ENCODE measurements around the gene TRPV4. TPM values are rescaled to one million over a fixed set of nuclear protein-coding genes. Genes with fewer than 3 reads are reported as not detected.
A peak's percentile ranks its signal among the peaks of the same experiment; 100 is the strongest.

The TRPV4 gene
- total RNA-seq, 1 donor from 2014 or later, result 5.3 TPM

GRCh38 chr12:109740694-109741245 lies 92.4 kb downstream of the TRPV4 start:
- no peak for DNase-seq (ENCODE audit: low read depth)

DNA sequence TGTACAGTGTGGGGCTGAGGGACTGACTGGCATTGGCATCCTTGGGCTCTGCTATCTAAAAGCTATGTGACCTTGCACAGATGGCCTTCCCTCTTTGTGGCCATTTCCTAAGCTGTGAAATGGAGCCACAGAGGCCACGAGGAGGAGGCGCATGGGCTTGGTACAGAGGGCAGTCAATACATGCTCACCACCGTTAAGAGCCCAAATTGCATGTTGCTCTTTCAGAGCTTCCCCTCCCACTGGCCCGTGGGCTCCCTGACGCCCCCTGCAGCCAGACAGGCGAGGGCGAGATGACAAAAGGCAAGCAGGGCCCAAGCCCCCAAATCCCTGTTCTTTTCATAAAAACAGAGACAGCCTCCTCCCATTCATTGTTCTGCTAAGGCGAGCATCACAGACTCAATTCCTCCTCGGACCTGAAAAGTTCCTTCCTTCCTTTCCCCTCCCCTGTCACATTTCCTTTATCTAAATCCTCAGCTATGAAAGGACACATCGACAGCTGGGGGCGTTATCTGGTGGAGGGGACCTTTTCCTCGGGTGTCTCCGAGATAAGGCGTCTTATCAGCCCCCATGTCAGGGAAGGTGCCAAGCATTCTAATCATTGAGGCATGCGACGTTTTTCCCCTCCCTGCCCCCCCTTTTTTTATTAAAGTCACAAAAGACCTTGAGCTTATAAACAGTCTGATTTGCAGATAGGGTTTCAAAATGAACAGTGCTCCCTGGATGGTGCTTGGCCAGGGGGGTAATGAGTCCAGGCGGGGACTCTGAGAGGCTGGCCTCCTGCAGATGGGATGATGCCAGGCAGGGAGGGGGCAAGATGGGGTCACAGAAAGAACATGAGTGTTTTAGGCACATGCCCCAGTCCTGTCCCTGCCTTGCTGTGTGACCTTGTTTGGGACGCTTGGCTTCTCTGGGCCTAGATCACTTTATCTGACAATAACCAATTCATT lies 93.2 kb downstream of the TRPV4 start:
- DNase-seq (ENCODE audit: low read depth), result no peak

DNA sequence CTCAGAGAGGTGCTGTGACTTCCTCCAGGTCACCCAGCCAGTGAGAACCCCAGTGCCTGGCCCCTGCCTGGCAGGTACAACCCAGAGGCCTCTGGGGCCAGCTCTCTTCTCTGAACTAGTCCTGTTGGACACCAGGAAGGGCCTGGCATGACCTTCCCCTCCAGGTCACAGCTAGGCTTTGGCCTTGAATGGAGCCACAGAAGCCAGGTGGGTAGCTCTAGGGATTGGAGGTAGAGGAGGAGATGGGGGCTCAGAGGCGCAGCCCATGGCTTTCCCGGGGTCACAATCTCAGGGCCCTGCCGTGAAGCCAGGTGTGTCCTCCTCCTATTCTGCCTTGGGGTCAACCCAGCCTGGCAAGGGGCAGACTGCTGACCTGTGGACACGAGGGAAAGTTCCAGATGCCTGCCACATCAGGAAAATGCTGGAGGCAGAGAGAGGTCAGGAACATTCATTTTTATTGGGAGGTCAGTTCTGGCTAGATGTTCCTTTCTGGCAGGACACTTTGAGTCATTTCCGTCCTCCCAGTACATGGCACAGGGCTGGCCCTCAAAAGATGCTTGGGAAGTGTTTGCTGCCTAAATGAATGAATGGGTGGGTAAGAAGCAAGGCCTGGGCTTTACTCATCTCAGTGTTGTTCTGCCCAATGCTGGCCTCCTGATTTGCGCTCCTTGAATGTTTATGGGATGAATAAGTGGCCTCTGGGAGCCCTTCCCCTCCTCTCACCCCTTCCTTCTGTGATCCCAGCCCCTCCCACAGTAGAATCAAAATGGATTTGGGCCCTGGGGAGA lies 94.1 kb downstream of the TRPV4 start:
- peak; percentile 83 for DNase-seq (ENCODE audit: low read depth)

DNA sequence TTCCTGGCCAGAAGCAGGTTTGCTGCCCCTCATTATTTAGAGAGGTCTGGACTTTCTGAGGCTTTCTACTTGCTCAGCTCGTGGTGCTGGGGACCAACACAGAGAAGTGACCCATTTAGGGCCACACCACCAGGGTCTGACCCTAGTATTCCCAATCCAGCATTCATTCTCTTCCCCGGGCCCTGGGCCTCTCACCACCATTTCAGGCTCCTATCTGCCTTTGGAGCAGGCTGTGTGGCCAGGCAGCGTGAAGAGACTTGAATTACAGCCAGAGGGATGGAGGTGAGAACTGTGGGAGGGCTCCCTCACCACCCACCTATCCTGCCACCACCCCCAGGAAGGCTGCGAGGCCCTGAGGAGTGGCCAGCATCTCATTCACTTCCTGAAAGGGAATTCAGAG lies 95.0 kb downstream of the TRPV4 start:
- DNase-seq (ENCODE audit: low read depth), result peak; percentile 38

DNA sequence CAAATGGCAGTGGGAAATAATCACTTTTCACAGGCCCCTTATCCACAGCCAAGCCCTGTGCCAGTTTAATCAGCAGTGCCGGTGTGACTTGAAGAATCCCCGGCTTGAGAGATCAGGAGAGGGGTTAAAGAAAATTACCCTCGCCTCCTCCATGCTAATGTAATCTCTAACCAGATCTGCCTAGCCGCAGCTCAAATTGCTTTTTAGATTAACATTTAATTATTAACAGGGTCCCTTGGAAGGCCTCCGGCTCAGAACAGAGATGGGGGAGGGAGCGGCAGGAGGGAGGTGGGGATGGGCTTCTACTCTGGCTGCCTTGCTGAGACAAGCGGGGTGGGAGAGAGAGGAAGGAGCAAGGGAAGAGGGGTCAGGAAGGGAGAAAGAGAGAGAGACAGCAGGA lies 95.6 kb downstream of the TRPV4 start:
- peak; percentile 86 for DNase-seq (ENCODE audit: low read depth)

DNA sequence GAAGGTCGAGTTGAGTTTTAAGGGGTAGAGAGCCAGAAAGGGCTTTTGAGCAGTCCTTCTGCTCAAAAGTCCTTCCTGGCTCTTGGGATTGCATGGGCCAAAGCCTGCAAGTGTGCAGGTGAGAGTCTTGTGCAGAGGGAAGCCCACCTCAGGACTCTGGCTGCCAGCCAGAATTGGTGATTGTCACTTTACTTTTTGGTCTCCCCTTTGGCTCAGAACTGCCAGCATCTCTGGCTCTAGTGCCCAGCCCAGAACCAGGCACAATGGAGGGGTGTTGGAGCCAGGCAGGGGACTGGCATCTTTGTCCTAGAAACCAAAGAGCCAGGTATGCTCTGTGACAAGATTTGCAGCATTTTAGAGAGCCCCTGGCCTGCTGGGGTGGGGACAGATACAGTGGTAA lies 96.1 kb downstream of the TRPV4 start:
- DNase-seq (ENCODE audit: low read depth), result no peak

GRCh38 chr12:109736552-109737108 lies 96.6 kb downstream of the TRPV4 start:
- DNase-seq (ENCODE audit: low read depth), result peak; percentile 72

DNA sequence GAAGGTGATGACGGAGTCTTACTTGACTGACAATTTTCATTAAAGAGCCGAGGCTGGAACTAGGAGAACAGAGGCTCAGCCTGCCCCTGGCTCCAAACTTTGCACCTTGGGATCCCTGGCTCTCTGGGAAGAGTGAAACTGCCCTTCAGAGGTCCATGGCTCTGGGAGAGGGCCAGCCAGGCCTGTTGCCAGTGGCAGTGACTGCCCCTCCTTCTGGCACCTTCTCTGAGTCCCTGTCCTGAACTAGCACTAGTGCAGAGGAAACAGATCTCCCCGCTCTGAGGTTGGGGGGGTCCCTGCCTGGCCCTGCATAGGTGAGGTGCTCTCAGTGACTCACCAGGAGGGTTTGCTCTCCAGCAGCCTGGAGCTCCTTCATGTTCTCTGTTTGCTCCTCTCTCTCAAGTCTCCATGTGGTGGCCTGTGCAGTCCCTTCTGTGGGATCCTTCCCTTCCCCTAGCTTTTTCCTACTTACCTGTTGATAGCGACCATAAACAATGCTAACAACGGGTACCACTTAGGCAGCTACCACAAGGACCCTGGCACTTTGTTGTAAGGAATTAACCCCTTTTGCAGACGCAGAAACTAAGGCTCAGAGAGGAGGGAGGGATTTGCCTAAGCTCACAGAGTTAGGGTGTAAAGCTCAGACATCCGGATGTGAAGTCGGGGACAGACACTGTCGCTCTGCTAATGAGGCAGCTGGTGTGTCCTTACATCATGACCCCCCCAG lies 97.2 kb downstream of the TRPV4 start:
- no peak for DNase-seq (ENCODE audit: low read depth)

DNA sequence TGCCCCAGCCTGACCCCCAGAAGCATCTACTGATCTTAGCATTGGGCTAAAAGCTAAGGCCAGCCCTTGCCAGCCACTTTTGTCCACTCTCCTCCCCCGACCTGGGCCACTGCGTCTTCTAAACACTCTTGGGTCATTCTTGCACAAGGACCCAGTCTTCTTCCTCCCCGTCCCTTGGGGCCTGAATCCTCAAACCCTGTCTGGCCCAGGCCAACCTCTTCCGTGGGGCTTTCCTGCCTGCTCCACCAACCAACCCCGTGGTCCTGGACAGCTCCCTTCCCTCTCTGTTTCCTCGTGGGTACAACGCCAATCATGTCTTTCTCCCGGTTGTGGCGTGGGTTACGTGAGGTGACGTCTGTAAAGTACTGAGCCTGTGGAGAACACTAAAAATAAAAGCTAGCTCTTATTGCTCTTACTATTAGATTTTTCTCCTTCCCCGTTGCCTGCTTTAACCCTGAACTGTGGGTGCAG lies 98.1 kb downstream of the TRPV4 start:
- DNase-seq (ENCODE audit: low read depth), result no peak

DNA sequence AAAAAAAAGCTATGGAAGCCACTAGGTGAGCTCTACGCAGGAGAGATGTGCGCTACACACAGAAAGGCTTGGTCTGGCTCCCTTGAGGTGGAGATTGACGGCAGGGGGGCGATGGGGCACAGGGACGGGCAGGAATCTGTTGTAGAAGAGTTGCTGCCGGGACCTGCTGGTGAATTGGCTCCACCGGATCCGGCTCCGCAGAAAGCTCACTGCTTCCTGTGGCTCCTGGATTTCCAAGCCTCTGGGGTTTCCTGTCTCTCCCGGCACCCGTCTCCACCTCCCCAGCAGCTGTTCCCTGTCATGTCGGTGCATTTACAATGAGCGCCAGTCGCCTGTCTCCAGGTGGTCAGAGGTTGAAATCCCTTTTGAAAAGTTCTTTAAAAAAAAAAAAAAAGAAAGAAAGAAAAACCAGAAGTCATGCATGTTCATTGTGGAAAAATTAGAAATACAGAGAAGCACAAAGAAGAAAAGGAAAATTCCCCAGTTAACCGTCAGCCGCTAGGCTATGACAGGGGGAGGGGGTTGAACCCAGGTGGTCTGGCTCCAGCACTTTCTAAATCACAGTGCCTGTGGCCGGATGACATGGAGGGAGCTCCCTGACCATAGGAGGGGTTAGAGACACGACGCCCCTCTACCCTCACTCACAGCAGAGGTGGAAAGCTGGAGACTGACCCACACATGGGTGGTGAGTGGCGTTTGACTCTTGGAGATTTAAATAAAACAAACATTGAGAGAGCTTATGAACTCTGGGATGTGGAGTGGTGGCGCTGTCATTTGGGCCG lies 98.8 kb downstream of the TRPV4 start:
- DNase-seq (ENCODE audit: low read depth), result no peak

Other genes with a start within 250 kb of the TRPV4 start
- gene FAM222A, start 119.6 kb downstream of the TRPV4 start, total RNA-seq, result 0.35 and 3.1 TPM in 2 replicates
- gene GLTP, start 47.1 kb upstream of the TRPV4 start, total RNA-seq, result 45.4 and 57.3 TPM in 2 replicates
- gene TCHP, start 66.9 kb upstream of the TRPV4 start, total RNA-seq, result 3.6 and 13.3 TPM in 2 replicates
- 26.4 and 51.5 TPM in 2 replicates for gene GIT2, start 163.0 kb upstream of the TRPV4 start, total RNA-seq
- 79.6 and 185 TPM in 2 replicates for gene ANKRD13A, start 166.0 kb upstream of the TRPV4 start, total RNA-seq
- 5.4 and 31.7 TPM in 2 replicates for gene C12orf76, start 215.1 kb upstream of the TRPV4 start, total RNA-seq